IMR-90 (cell line): Measurements from ENCODE around the gene DOCK2. TPM values are rescaled to one million over a fixed set of nuclear protein-coding genes. Genes with fewer than 3 reads are reported as not detected.

Source experiments
- ATAC-seq: fragments of 200-7000 bp; cut with Tn5 transposase; 2 replicates; pipeline ENCODE4 v1.9.1; 2020; ENCODE audit warnings: low read depth, mild to moderate bottlenecking, moderate library complexity
- BruUV-seq: library from RNA; stranded (reverse); fragments of 400-500 nt; replicated peaks from 2 replicates; lab custom pipeline; 2021; lab: Mats Ljungman, UMichigan
- CTCF ChIA-PET: fragments of 300-600 bp; formaldehyde crosslinking; extraction: SDS; loops from one replicate; lab custom pipeline; 2021; ENCODE audit warnings: antibody characterized with exemption; lab: Yijun Ruan, JAX
- POLR2A ChIA-PET: fragments of 300-600 bp; sonication (Branson Sonifier 250); formaldehyde crosslinking; loops from one replicate; lab custom pipeline; 2022; ENCODE audit warnings: antibody characterized with exemption; ENCODE audit not compliant: unreplicated experiment; lab: Charles Lee
- DNase-seq: peaks from one replicate; pipeline ENCODE4 v3.0.0; 2013
- H2AFZ ChIP-seq: replicated peaks from 2 replicates; pipeline ENCODE3; 2013; ENCODE audit warnings: low read length, mild to moderate bottlenecking; ENCODE audit not compliant: poor library complexity
- H2AK5ac ChIP-seq: 2 replicates; pipeline ENCODE4 v1.6.1; 2013; ENCODE audit warnings: low read depth, low read length, inconsistent platforms
- H2AK9ac ChIP-seq: replicated peaks from 2 replicates; pipeline ENCODE3; 2013; ENCODE audit warnings: mild to moderate bottlenecking, low read depth, low read length, moderate library complexity; ENCODE audit not compliant: poor library complexity
- H2BK120ac ChIP-seq: 2 replicates; pipeline ENCODE4 v1.6.1; 2013; ENCODE audit warnings: low read depth, low read length, inconsistent platforms
- H2BK15ac ChIP-seq: 3 replicates; pipeline ENCODE4 v1.6.1; 2013; ENCODE audit warnings: low read depth, low read length, inconsistent platforms
- H2BK20ac ChIP-seq: 2 replicates; pipeline ENCODE4 v1.6.1; 2013; ENCODE audit warnings: low read depth, mild to moderate bottlenecking, inconsistent platforms, low read length, moderate library complexity
- H2BK5ac ChIP-seq: 2 replicates; pipeline ENCODE4 v1.6.1; 2013; ENCODE audit warnings: mild to moderate bottlenecking, low read depth, low read length, inconsistent platforms; ENCODE audit not compliant: poor library complexity, severe bottlenecking
- H3K14ac ChIP-seq: replicated peaks from 2 replicates; pipeline ENCODE4 v1.6.1; 2013; ENCODE audit warnings: low read depth, low read length, inconsistent platforms
- H3K18ac ChIP-seq: 2 replicates; pipeline ENCODE4 v1.6.1; 2013; ENCODE audit warnings: low read depth, low read length, control low read depth
- H3K23ac ChIP-seq: 2 replicates; pipeline ENCODE4 v1.6.1; 2013; ENCODE audit warnings: low read depth, low read length, inconsistent platforms
- H3K27ac ChIP-seq: 2 replicates; pipeline ENCODE4 v1.5.1; 2013; ENCODE audit warnings: mild to moderate bottlenecking, control low read depth, low read length; ENCODE audit not compliant: insufficient read depth
- H3K27me3 ChIP-seq: 2 replicates; pipeline ENCODE4 v1.6.1; 2013; ENCODE audit warnings: low read length; ENCODE audit not compliant: control insufficient read depth, insufficient read depth
- H3K36me3 ChIP-seq: 2 replicates; pipeline ENCODE4 v1.6.1; 2013; ENCODE audit warnings: low read length, mixed read lengths; ENCODE audit not compliant: control insufficient read depth, insufficient read depth
- H3K4ac ChIP-seq: 2 replicates; pipeline ENCODE4 v1.6.1; 2013; ENCODE audit warnings: low read depth, low read length, inconsistent platforms
- H3K4me1 ChIP-seq: 2 replicates; pipeline ENCODE4 v1.6.1; 2013; ENCODE audit warnings: low read length, mixed read lengths; ENCODE audit not compliant: control insufficient read depth, insufficient read depth
- H3K4me2 ChIP-seq: 2 replicates; pipeline ENCODE4 v1.6.1; 2013; ENCODE audit warnings: low read depth, mild to moderate bottlenecking, control low read depth, low read length, moderate library complexity
- H3K4me3 ChIP-seq: 2 replicates; pipeline ENCODE4 v1.5.1; 2013; ENCODE audit warnings: low read depth, mild to moderate bottlenecking, control low read depth, low read length, moderate library complexity; ENCODE audit not compliant: insufficient read depth
- H3K56ac ChIP-seq: 2 replicates; pipeline ENCODE4 v1.6.1; 2013; ENCODE audit warnings: low read length, inconsistent platforms; ENCODE audit not compliant: insufficient read depth; ENCODE audit errors: extremely low read depth
- H3K79me1 ChIP-seq, 2 experiments: 2 replicates each; pipeline ENCODE4 v1.6.1; 2013; ENCODE audit warnings: low read length in 2 of 2, inconsistent platforms in 1 of 2, low read depth in 1 of 2
- H3K9ac ChIP-seq: 2 replicates; pipeline ENCODE4 v1.6.1; 2013; ENCODE audit warnings: low read depth, low read length, control low read depth
- H3K9me1 ChIP-seq: 2 replicates; pipeline ENCODE4 v1.6.1; 2013; ENCODE audit warnings: low read length, inconsistent platforms; ENCODE audit not compliant: insufficient read depth
- H3K9me3 ChIP-seq: 2 replicates; pipeline ENCODE4 v1.6.1; 2013; ENCODE audit warnings: low read length; ENCODE audit not compliant: control insufficient read depth, insufficient read depth
- H4K20me1 ChIP-seq: 2 replicates; pipeline ENCODE4 v1.6.1; 2013; ENCODE audit warnings: low read length, inconsistent platforms; ENCODE audit not compliant: insufficient read depth
- H4K5ac ChIP-seq: 2 replicates; pipeline ENCODE4 v1.6.1; 2013; ENCODE audit warnings: mild to moderate bottlenecking, low read depth, low read length, control low read depth
- H4K8ac ChIP-seq, 2 experiments: 2 replicates each; pipeline ENCODE4 v1.6.1; 2013; ENCODE audit warnings: low read depth in 2 of 2, low read length in 2 of 2, control low read depth in 1 of 2, inconsistent platforms in 1 of 2
- H4K91ac ChIP-seq: 2 replicates; pipeline ENCODE4 v1.6.1; 2013; ENCODE audit warnings: low read depth, low read length, inconsistent platforms; ENCODE audit not compliant: insufficient read depth
- CEBPB ChIP-seq: IDR thresholded peaks from 2 replicates; pipeline ENCODE4 v1.6.1; 2012; ENCODE audit warnings: low read depth, low read length, improper control_type of control experiment
- FOS ChIP-seq: fragments of 150-350 bp; IDR thresholded peaks from 2 replicates; pipeline ENCODE4 v1.6.1; 2016; ENCODE audit warnings: low read depth, low read length
- MAFK ChIP-seq: IDR thresholded peaks from 2 replicates; pipeline ENCODE4 v1.6.1; 2012; ENCODE audit warnings: low read depth, low read length, improper control_type of control experiment
- WGBS, 2 experiments: methylation state at CpG; one replicate each; pipeline versions ENCODE4 v1.1.5 to v1.1.7; 2013; ENCODE audit warnings: missing lambda C conversion rate in 2 of 2; ENCODE audit not compliant: insufficient read length in 1 of 2; ENCODE audit errors: extremely low coverage in 2 of 2; 5-methylcytosine and 5-hydroxymethylcytosine counted together
- dilution Hi-C: fragments of 300-500 bp; cut with HindIII; formaldehyde crosslinking; loops from one replicate; pipeline ENCODE4 v1.14.3; 2018; ENCODE audit warnings: low sequenced_read_pairs; ENCODE audit not compliant: unreplicated experiment
- in situ Hi-C: fragments of 300-500 bp; cut with MboI; formaldehyde crosslinking; loops from 3 replicates; pipeline ENCODE4 v1.14.3; 2019; ENCODE audit warnings: low sequenced_read_pairs, inconsistent platforms, mixed read lengths
- intact Hi-C: fragments of 100-400 bp; cut with micrococcal nuclease; formaldehyde crosslinking; loops from 2 replicates; pipeline ENCODE4 v1.10.0; 2022
- polyA plus RNA-seq, 3 experiments: library from polyadenylated mRNA; depleted of rRNA; stranded (reverse); fragments of >200 nt; gene quantifications; 2 replicates each; pipeline ENCODE4 v1.2.3, GENCODE V29; 2012; ENCODE audit warnings: low replicate concordance in 1 of 3
- total RNA-seq: library from RNA; depleted of rRNA; stranded (reverse); fragments of >200 nt; gene quantifications from 2 replicates; pipeline ENCODE4 v1.2.3, GENCODE V29; 2012

The DOCK2 gene
- total and polyA plus RNA-seq, 2 of the 4 experiments (the other 2 are of a cell fraction) = 0.72 to 3.0 TPM

GRCh38 chr5:169993485-169993790, 356.4 kb downstream of the DOCK2 start:
- BruUV-seq = no TSS peak
- Histone ChIP-seq H2BK20ac (no peak overlapping the region), H4K20me1 (no peaks in the 10 kb centered on the region), H3K23ac (no peak overlapping the region), H2BK15ac (no peak overlapping the region), H2AK5ac (no peak overlapping the region), H2AK9ac (no peak overlapping the region), H4K8ac (no peak overlapping the region), H2AFZ (no peak overlapping the region), H4K91ac (no peak overlapping the region), H3K4ac (no peak overlapping the region), H2BK5ac (no peak overlapping the region), H3K9me1 (no peaks in the 10 kb centered on the region), H3K36me3 (no peaks in the 10 kb centered on the region), H3K27ac (no peak overlapping the region), H3K4me1 (no peaks in the 10 kb centered on the region), H3K4me2 (no peak overlapping the region), H3K27me3 (no peaks in the 10 kb centered on the region; the same call in 1 of the 2 replicates), H3K18ac (no peak overlapping the region), H3K4me3 (no peak overlapping the region), H3K14ac (no peak overlapping the region), H2BK120ac (no peak overlapping the region), H3K9me3 (no peaks in the 10 kb centered on the region), H4K5ac (no peak overlapping the region), H3K9ac (no peak overlapping the region), H3K79me1 (no peaks in the 10 kb centered on the region), H3K56ac (no peak overlapping the region)
- CTCF ChIA-PET = no interaction called here
- 17% methylated on average over 1 of the region's 2 CpGs; no CpG with 5 or more reads in 1 of the 2 experiments for WGBS, 2 experiments
- intact Hi-C loops (no loop called here), dilution Hi-C loops (no loop called here), in situ Hi-C loops (no loop called here)
- DNase-seq (no peak), ATAC-seq (no peak)
- POLR2A ChIA-PET = no interaction called here
- no peak for TF ChIP-seq MAFK
- no peak for TF ChIP-seq CEBPB
- no peak for TF ChIP-seq FOS
